Osteoblast (primary cell): ENCODE data around the gene SH3RF3. TPM values are rescaled to one million over a fixed set of nuclear protein-coding genes. Genes with fewer than 3 reads are reported as not detected.

Source experiments
- DNase-seq: peaks from one replicate; pipeline ENCODE4 v3.0.0; 2011; ENCODE audit warnings: low spot score, mixed read lengths; ENCODE audit not compliant: insufficient read length; ENCODE audit errors: missing footprints
- H2AFZ ChIP-seq: 2 replicates; pipeline ENCODE4 v1.6.0; 2011; ENCODE audit warnings: mild to moderate bottlenecking, low read length
- H3K27ac ChIP-seq: 2 replicates; pipeline ENCODE4 v1.5.1; 2011; ENCODE audit warnings: mild to moderate bottlenecking, low read depth, low read length, moderate library complexity
- H3K27me3 ChIP-seq: 2 replicates; pipeline ENCODE4 v1.6.0; 2012; ENCODE audit warnings: mild to moderate bottlenecking, control low read depth, inconsistent platforms, low read length, moderate library complexity; ENCODE audit not compliant: insufficient read depth
- H3K36me3 ChIP-seq: 2 replicates; pipeline ENCODE4 v1.5.1; 2011; ENCODE audit warnings: mild to moderate bottlenecking, low read length, control low read depth, moderate library complexity; ENCODE audit not compliant: insufficient read depth
- H3K4me1 ChIP-seq: 2 replicates; pipeline ENCODE4 v1.5.1; 2011; ENCODE audit warnings: mild to moderate bottlenecking, low read length, control low read depth, moderate library complexity; ENCODE audit not compliant: insufficient read depth
- H3K4me2 ChIP-seq: 2 replicates; pipeline ENCODE4 v1.6.0; 2011; ENCODE audit warnings: mild to moderate bottlenecking, low read length; ENCODE audit not compliant: insufficient read depth
- H3K4me3 ChIP-seq: fragments of 200-600 bp; sonication (generic); 3 replicates; pipeline ENCODE4 v1.5.1; 2012; ENCODE audit warnings: mild to moderate bottlenecking, low read length, inconsistent platforms; ENCODE audit not compliant: insufficient read depth
- H3K79me2 ChIP-seq: 2 replicates; pipeline ENCODE4 v1.6.0; 2012; ENCODE audit warnings: mild to moderate bottlenecking, low read length, control low read depth, inconsistent platforms; ENCODE audit not compliant: insufficient read depth
- H3K9me3 ChIP-seq: 2 replicates; pipeline ENCODE4 v1.5.1; 2011; ENCODE audit warnings: low read depth, low read length, control low read depth
- H4K20me1 ChIP-seq: 2 replicates; pipeline ENCODE4 v1.6.0; 2012; ENCODE audit warnings: mild to moderate bottlenecking, low read length, control low read depth; ENCODE audit not compliant: insufficient read depth
- total RNA-seq: library from RNA; depleted of rRNA; stranded (reverse); fragments of >200 nt; gene quantifications from 2 replicates; pipeline ENCODE4 v1.2.3, GENCODE V29; 2012
- TF ChIP-seq, protein P1 (sequence below): IDR thresholded peaks from 2 replicates; pipeline ENCODE4 v1.5.1; 2011; ENCODE audit warnings: mild to moderate bottlenecking, low read depth, low read length, moderate library complexity; ENCODE audit errors: extremely low read depth

Gene SH3RF3
- total RNA-seq, 1 donor, result 14.8 TPM

DNA sequence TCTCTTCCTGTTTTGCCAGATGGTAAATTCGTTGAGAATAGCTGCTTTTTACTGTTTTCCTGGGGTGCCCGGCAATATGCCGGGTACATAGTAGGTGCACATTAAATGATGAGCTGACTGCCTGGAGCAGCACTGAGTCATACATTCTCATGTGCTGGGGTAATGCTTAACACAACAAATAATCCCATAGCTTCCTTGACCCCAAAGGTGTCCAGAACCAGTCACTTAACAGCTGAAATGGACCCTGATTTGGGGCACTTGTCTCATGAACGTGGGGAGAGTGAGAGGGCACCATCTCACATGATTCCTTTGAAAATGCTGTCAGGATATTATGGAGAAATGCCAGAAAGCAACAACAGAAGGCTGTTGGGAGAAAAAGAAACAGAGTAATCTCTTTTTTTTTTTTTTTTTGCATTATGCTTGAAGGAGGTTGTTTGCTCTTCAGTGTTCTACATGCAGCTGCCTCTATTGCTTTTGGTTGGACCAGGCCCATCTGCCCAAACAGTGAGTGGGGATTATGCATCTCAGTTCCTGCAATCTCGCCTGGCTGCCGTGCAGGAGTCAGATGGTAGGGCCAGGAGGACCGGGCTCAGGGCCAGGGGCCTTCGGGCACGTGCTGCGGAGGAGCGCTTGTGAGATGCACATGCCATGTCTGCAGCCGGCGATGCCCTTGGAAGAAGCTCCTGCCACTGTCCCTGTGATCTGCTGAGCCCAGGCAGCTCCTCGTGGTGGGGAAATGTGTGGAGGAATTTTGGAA lies 162.1 kb downstream of the SH3RF3 start:
- Histone ChIP-seq H2AFZ (no peak overlapping the region), H3K27ac (no peak overlapping the region), H3K79me2 (peaks cover 47% of the 10 kb centered on the region), H3K27me3 (no peaks in the 10 kb centered on the region), H3K36me3 (no peaks in the 10 kb centered on the region), H3K9me3 (no peaks in the 10 kb centered on the region), H3K4me2 (no peak overlapping the region), H3K4me3 (no peak overlapping the region), H3K4me1 (no peaks in the 10 kb centered on the region), H4K20me1 (peaks cover 41% of the 10 kb centered on the region)
- DNase-seq, result peak; percentile 80
- TF ChIP-seq, protein P1, sequence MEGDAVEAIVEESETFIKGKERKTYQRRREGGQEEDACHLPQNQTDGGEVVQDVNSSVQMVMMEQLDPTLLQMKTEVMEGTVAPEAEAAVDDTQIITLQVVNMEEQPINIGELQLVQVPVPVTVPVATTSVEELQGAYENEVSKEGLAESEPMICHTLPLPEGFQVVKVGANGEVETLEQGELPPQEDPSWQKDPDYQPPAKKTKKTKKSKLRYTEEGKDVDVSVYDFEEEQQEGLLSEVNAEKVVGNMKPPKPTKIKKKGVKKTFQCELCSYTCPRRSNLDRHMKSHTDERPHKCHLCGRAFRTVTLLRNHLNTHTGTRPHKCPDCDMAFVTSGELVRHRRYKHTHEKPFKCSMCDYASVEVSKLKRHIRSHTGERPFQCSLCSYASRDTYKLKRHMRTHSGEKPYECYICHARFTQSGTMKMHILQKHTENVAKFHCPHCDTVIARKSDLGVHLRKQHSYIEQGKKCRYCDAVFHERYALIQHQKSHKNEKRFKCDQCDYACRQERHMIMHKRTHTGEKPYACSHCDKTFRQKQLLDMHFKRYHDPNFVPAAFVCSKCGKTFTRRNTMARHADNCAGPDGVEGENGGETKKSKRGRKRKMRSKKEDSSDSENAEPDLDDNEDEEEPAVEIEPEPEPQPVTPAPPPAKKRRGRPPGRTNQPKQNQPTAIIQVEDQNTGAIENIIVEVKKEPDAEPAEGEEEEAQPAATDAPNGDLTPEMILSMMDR, result no peak

DNA sequence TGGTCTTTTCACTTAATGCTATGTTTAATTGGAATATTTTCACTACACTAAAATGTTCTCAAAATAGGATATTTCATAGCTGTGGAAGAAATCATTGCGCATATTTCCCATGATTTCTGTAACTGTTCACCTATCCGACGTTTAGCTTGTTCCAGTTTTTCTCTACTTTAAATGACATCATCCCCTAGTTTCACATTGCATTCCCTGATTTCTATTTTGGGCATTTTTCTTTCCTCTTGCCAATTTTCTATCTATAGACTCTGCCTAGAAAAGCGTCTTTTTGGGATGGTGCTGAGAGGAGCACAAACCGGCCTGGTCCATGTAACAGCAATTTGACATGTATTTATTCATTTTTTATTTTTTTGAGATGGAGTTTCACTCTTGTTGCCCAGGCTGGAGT lies 163.4 kb downstream of the SH3RF3 start:
- Histone ChIP-seq H3K79me2 (peaks cover 39% of the 10 kb centered on the region), H3K4me1 (no peaks in the 10 kb centered on the region), H4K20me1 (peaks cover 31% of the 10 kb centered on the region), H3K27me3 (no peaks in the 10 kb centered on the region), H3K27ac (no peak overlapping the region), H3K4me3 (no peak overlapping the region), H3K36me3 (no peaks in the 10 kb centered on the region), H2AFZ (no peak overlapping the region), H3K9me3 (no peaks in the 10 kb centered on the region), H3K4me2 (no peak overlapping the region)
- DNase-seq, result no peak
- TF ChIP-seq, protein P1, result no peak

DNA sequence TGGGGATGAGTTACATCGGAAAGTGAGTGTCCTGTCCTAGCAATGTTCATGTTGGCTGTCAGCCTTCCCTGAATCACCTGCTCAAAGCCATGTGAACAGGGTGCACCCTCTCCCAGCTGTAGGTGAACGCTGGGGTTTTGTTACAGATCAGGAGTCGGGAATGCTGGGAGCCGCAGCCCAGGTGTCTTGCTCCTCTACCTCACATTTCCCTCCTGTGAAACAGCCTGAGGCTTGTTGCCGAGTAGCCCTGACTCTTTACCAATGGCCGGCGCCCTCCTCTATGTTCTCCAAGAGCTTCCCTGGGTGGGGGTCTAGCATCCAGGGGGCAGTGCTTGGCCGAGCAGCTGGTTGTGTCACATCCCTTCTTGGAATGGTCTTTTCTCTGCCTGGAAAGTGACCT lies 164.7 kb downstream of the SH3RF3 start:
- peaks cover 36% of the 10 kb centered on the region for H4K20me1 ChIP-seq
- TF ChIP-seq, protein P1, result no peak
- H2AFZ ChIP-seq, result no peak overlapping the region
- H3K27ac ChIP-seq, result no peak overlapping the region
- no peak overlapping the region for H3K4me3 ChIP-seq
- no peaks in the 10 kb centered on the region for H3K9me3 ChIP-seq
- no peak for DNase-seq
- H3K27me3 ChIP-seq, result no peaks in the 10 kb centered on the region
- no peak overlapping the region for H3K4me2 ChIP-seq
- no peaks in the 10 kb centered on the region for H3K4me1 ChIP-seq
- peaks cover 37% of the 10 kb centered on the region for H3K79me2 ChIP-seq
- H3K36me3 ChIP-seq, result no peaks in the 10 kb centered on the region

DNA sequence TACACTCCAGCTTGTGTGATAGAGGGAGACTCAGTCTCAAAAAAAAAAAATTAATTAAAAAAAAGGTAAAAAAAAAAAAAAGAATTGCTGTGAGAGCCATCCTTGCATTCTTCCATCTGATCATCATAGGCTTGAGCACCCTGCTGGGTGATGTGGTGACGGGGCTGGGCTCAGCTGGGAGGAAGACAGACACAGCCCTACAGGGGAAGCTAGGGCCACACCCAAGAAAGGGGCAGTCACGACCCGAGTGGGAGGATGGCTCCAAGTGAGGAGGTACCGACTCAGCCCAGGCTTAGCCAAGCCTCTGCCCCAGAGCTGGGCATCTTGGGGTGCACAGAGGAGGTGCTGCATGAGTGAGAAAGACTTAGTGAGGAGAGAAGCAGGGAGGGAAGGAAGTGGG lies 165.5 kb downstream of the SH3RF3 start:
- Histone ChIP-seq H3K4me3 (no peak overlapping the region), H3K79me2 (peaks cover 40% of the 10 kb centered on the region), H3K4me1 (no peaks in the 10 kb centered on the region), H3K27me3 (no peaks in the 10 kb centered on the region), H2AFZ (no peak overlapping the region), H4K20me1 (peaks cover 36% of the 10 kb centered on the region), H3K27ac (no peak overlapping the region), H3K36me3 (no peaks in the 10 kb centered on the region), H3K4me2 (no peak overlapping the region), H3K9me3 (no peaks in the 10 kb centered on the region)
- TF ChIP-seq, protein P1, result no peak
- peak; percentile 42 for DNase-seq
